HEK293T (cell line): ENCODE measurements around the gene U2AF1L4.

Source experiments
- CTCF ChIA-PET: fragments of 350-600 bp; formaldehyde crosslinking; extraction: SDS; loops from one replicate; lab custom pipeline; 2021; ENCODE audit warnings: antibody characterized with exemption, inconsistent platforms; lab: Yijun Ruan, JAX
- POLR2A ChIA-PET: fragments of 350-600 bp; formaldehyde crosslinking; extraction: SDS; loops from one replicate; lab custom pipeline; 2020; ENCODE audit warnings: antibody characterized with exemption, inconsistent platforms; lab: Yijun Ruan, JAX
- DNase-seq: peaks from one replicate; pipeline ENCODE4 v3.0.0; 2012; ENCODE audit warnings: mixed read lengths; ENCODE audit errors: extremely low spot score
- ARNT ChIP-seq: fragments of 450-650 bp; IDR thresholded peaks from 2 replicates; pipeline ENCODE4 v1.6.1; 2017; ENCODE audit warnings: mild to moderate bottlenecking
- BHLHE40 ChIP-seq: fragments of 450-650 bp; IDR thresholded peaks from 2 replicates; pipeline ENCODE4 v1.6.1; 2016; ENCODE audit warnings: mild to moderate bottlenecking, moderate library complexity, borderline replicate concordance
- CTBP1 ChIP-seq: fragments of 450-650 bp; IDR thresholded peaks from 2 replicates; pipeline ENCODE4 v1.6.1; 2016; ENCODE audit warnings: borderline replicate concordance
- ELF4 ChIP-seq: fragments of 450-650 bp; IDR thresholded peaks from 2 replicates; pipeline ENCODE4 v1.6.1; 2017; ENCODE audit warnings: antibody characterized with exemption
- FOXA1 ChIP-seq: fragments of 450-650 bp; IDR thresholded peaks from 2 replicates; pipeline ENCODE4 v1.6.1; 2016; ENCODE audit warnings: mild to moderate bottlenecking
- FOXK2 ChIP-seq: fragments of 450-650 bp; IDR thresholded peaks from 2 replicates; pipeline ENCODE4 v1.6.1; 2016; ENCODE audit warnings: mild to moderate bottlenecking
- FOXM1 ChIP-seq: fragments of 450-650 bp; IDR thresholded peaks from 2 replicates; pipeline ENCODE4 v1.6.1; 2017; ENCODE audit warnings: mild to moderate bottlenecking, borderline replicate concordance
- HDGF ChIP-seq: fragments of 450-650 bp; IDR thresholded peaks from 2 replicates; pipeline ENCODE4 v1.6.1; 2017; ENCODE audit warnings: antibody characterized with exemption, borderline replicate concordance
- L3MBTL2 ChIP-seq: fragments of 450-650 bp; conservative IDR thresholded peaks from 2 replicates; pipeline ENCODE4 v1.6.1; 2016; ENCODE audit warnings: mild to moderate bottlenecking
- LEF1 ChIP-seq: fragments of 450-650 bp; IDR thresholded peaks from 2 replicates; pipeline ENCODE4 v1.6.1; 2017; ENCODE audit warnings: mild to moderate bottlenecking, borderline replicate concordance
- NFRKB ChIP-seq: fragments of 450-650 bp; IDR thresholded peaks from 2 replicates; pipeline ENCODE4 v1.6.1; 2016; ENCODE audit warnings: mild to moderate bottlenecking, moderate library complexity
- PKNOX1 ChIP-seq: fragments of 450-650 bp; IDR thresholded peaks from 2 replicates; pipeline ENCODE4 v1.6.1; 2016
- SP1 ChIP-seq: fragments of 450-650 bp; IDR thresholded peaks from 2 replicates; pipeline ENCODE4 v1.6.1; 2017
- SUZ12 ChIP-seq: fragments of 450-650 bp; IDR thresholded peaks from 2 replicates; pipeline ENCODE4 v1.6.1; 2016; ENCODE audit warnings: mild to moderate bottlenecking
- TARDBP ChIP-seq: fragments of 450-650 bp; IDR thresholded peaks from 2 replicates; pipeline ENCODE4 v1.6.1; 2016
- ZNF384 ChIP-seq: fragments of 450-650 bp; IDR thresholded peaks from 2 replicates; pipeline ENCODE4 v1.6.1; 2016

The U2AF1L4 gene

GRCh38 chr19:35704218-35704617 lies 41.0 kb downstream of the U2AF1L4 start, which contains the start of gene ZBTB32:
TSS of gene ZBTB32 (plus strand) at chr19:35704558. CDS start at chr19:35714627, 10,069 bp downstream.
- ChIA-PET POLR2A (interaction anchor here (2.4 kb wide), 1 partner anchor 44 kb away, joined by 15 read pairs; the partner anchor contains the start of gene LIN37), CTCF (no interaction called here)
- DNase-seq, result no peak
- no peak for TF ChIP-seq NFRKB
- no peak for TF ChIP-seq PKNOX1
- no peak for TF ChIP-seq L3MBTL2
- no peak for TF ChIP-seq CTBP1
- no peak for TF ChIP-seq BHLHE40
- TF ChIP-seq TARDBP, result no peak
- TF ChIP-seq ELF4, result no peak
- TF ChIP-seq FOXK2, result no peak
- no peak for TF ChIP-seq FOXA1
- TF ChIP-seq SP1, result no peak
- TF ChIP-seq ARNT, result no peak
- no peak for TF ChIP-seq SUZ12
- TF ChIP-seq HDGF, result no peak

- TF ChIP-seq PKNOX1, result no peak
- no peak for TF ChIP-seq NFRKB
- TF ChIP-seq FOXA1, result no peak
- no peak for TF ChIP-seq CTBP1
- no peak for TF ChIP-seq BHLHE40
- no peak for TF ChIP-seq ARNT
- no peak for TF ChIP-seq LEF1
- no peak for TF ChIP-seq FOXM1
- no peak for TF ChIP-seq L3MBTL2
- TF ChIP-seq FOXK2, result no peak
- no peak for TF ChIP-seq HDGF
- TF ChIP-seq SUZ12, result no peak
- no peak for TF ChIP-seq TARDBP
- no peak for TF ChIP-seq ZNF384
- TF ChIP-seq SP1, result no peak
- no peak for TF ChIP-seq ELF4
- ChIA-PET POLR2A (interaction anchor here (1.2 to 2.4 kb wide), 4 partner anchors 10 to 45 kb away, joined by 3 to 15 read pairs (median 9); partner anchors contain the start of gene LIN37), CTCF (interaction anchor here (0.6 to 1.4 kb wide), 3 partner anchors 8 to 117 kb away, joined by 3 to 5 read pairs (median 4); no protein-coding TSS in a partner anchor)
- DNase-seq, result no peak
Measured at GRCh38 chr19:35703343-35703742, 41.9 kb downstream of the U2AF1L4 start.

GRCh38 chr19:35702223-35703012 lies 42.8 kb downstream of the U2AF1L4 start:
- ChIA-PET CTCF (interaction anchor here (0.6 to 1.4 kb wide), 4 partner anchors 8 to 118 kb away, joined by 3 to 5 read pairs (median 4); no protein-coding TSS in a partner anchor), POLR2A (interaction anchor here (0.8 to 2.4 kb wide), 9 partner anchors 9 to 59 kb away, joined by 3 to 15 read pairs (median 5); partner anchors contain the start of genes HSPB6, LIN37, PSENEN and U2AF1L4)
- TF ChIP-seq L3MBTL2 (peak; percentile 70), ELF4 (no peak), PKNOX1 (peak; percentile 100), ZNF384 (0 out of 2 replicates have a peak, but pooled peaks have one; percentile 38)
- DNase-seq, result peak; percentile 94

- no peak for TF ChIP-seq HDGF
- TF ChIP-seq CTBP1, result no peak
- TF ChIP-seq NFRKB, result no peak
- TF ChIP-seq FOXK2, result no peak
- POLR2A ChIA-PET, result interaction anchor here (1.3 to 1.4 kb wide), 2 partner anchors 51 to 186 kb away, joined by 4 read pairs; partner anchors contain the start of gene LIN37
- DNase-seq, result no peak
- CTCF ChIA-PET, result interaction anchor here (0.6 kb wide), 1 partner anchor 12 kb away, joined by 4 read pairs; no protein-coding TSS in a partner anchor
Measured at GRCh38 chr19:35696835-35697234, 48.4 kb downstream of the U2AF1L4 start.

GRCh38 chr19:35695895-35696422 lies 49.3 kb downstream of the U2AF1L4 start:
- TF ChIP-seq FOXM1 (no peak), ARNT (no peak), CTBP1 (no peak)
- DNase-seq, result no peak
- POLR2A ChIA-PET, result interaction anchor here (0.8 to 1.4 kb wide), 3 partner anchors 52 to 185 kb away, joined by 4 read pairs; partner anchors contain the start of gene LIN37
- CTCF ChIA-PET, result no interaction called here
